K562 treated with DMSO at 1 percent for 12 hours (cell line): ENCODE measurements around the gene CDKN1A. TPM values are rescaled to one million over a fixed set of nuclear protein-coding genes. Genes with fewer than 3 reads are reported as not detected.

Source experiments
- total RNA-seq: library from RNA; unstranded; fragments of 300-600 nt; gene quantifications from 2 replicates; pipeline ENCODE4 v1.2.3, GENCODE V29; 2022; ENCODE audit not compliant: insufficient read depth

The CDKN1A gene
- total RNA-seq = 14.8 and 21.5 TPM in 2 replicates

DNA sequence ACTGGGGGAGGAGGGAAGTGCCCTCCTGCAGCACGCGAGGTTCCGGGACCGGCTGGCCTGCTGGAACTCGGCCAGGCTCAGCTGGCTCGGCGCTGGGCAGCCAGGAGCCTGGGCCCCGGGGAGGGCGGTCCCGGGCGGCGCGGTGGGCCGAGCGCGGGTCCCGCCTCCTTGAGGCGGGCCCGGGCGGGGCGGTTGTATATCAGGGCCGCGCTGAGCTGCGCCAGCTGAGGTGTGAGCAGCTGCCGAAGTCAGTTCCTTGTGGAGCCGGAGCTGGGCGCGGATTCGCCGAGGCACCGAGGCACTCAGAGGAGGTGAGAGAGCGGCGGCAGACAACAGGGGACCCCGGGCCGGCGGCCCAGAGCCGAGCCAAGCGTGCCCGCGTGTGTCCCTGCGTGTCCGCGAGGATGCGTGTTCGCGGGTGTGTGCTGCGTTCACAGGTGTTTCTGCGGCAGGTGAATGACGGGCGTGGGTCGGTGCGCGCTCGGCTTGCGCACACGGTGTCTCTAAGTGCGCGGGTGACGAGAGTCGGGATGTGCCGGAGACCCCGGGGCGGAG lies at the start of gene CDKN1A:
Gene CDKN1A (plus strand): TSS at position 227 of the 555 bp plus-strand sequence. CDS start 5,388 bp downstream, outside the sequence.

GRCh38 chr6:36697481-36697903 lies 19.0 kb downstream of the CDKN1A start, which contains the start of gene RAB44:
TSS of gene RAB44 (plus strand) at chr6:36697826. CDS start at chr6:36704236, 6,410 bp downstream.

Other genes with a start within 250 kb of the CDKN1A start
- gene PXT1, start 235.9 kb upstream of the CDKN1A start, total RNA-seq = not detected in 2 replicates
- gene KCTD20, start 235.7 kb upstream of the CDKN1A start, total RNA-seq = 23.6 and 66.3 TPM in 2 replicates
- gene STK38, start 131.2 kb upstream of the CDKN1A start, total RNA-seq = 13.7 and 30.4 TPM in 2 replicates
- gene SRSF3, start 84.4 kb upstream of the CDKN1A start, total RNA-seq = 192 and 261 TPM in 2 replicates
- gene RAB44, start 19.1 kb downstream of the CDKN1A start, total RNA-seq = not detected in 2 replicates
- gene CPNE5, start 160.7 kb downstream of the CDKN1A start, total RNA-seq = 0.53 and 0.63 TPM in 2 replicates
- 30.5 and 41.9 TPM in 2 replicates for gene PPIL1, start 196.1 kb downstream of the CDKN1A start, total RNA-seq
- 27.8 and 77.2 TPM in 2 replicates for gene C6orf89, start 207.2 kb downstream of the CDKN1A start, total RNA-seq